ENCODE results near the gene DHH.

DNA sequence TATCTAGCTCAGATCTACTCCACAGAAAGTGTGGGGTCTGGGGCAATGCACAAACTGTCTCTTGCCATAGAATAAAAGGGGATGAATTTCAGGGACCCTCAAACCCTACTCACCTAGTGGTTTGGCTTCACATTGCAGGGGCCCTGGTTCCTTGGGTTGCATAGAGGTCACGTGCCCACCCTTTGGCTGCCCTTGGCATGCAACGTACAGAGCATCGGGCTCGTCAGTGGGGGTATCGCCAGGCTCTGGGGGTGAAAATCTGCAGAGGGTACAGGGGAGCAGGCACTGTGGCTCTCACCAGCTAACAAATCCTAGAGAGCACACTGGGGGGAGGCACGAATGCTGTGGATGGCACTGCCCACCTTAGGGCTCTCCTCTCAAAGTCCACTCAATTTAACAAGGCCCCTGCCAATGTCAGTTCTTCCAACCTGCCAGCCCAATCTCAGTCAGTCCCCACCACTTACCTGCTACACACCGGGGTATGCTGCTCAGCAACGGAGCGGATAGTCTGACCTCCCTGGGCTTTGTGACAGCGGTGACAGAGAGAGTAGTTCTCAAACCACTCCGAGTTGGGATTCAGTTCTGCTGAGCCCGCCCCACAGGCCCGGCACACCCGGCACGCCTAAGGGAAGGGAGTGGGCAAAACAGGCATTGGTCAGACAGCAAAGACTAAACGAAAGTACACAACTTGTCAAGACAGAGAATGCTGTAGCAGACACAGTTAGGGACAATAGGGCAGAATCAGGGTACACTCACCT, 42.0 kb downstream of the DHH start:
- no peak for TF ChIP-seq EZH2 (IDR thresholded peaks at IDR 0.05)
- no peak for TF ChIP-seq POLR2AphosphoS5 (IDR thresholded peaks at IDR 0.05; ENCODE audit: borderline replicate concordance, low read depth, low read length)
